ENCODE results near the gene PRKCZ.

The PRKCZ gene

GRCh38 chr1:2183937-2184334, 133.7 kb downstream of the PRKCZ start:
- no peak overlapping the region for H3K4me3 ChIP-seq (ENCODE audit: low read depth, low read length)

GRCh38 chr1:2184531-2184930, 134.3 kb downstream of the PRKCZ start:
- no peak overlapping the region for H2AFZ ChIP-seq (ENCODE audit: insufficient read depth, low read length, poor library complexity)
- H3K27me3 ChIP-seq (ENCODE audit: insufficient read depth, low read length) = no peaks in the 10 kb centered on the region
- no peak overlapping the region for H3K4me3 ChIP-seq (ENCODE audit: low read depth, low read length)
- peaks cover under 1% of the 10 kb centered on the region for H3K79me1 ChIP-seq (ENCODE audit: low read length)
- no CpG with 5 or more reads among the region's 18 CpGs for WGBS (ENCODE audit: extremely low coverage, insufficient coverage, insufficient read length)
- peaks cover 2 to 3% of the 10 kb centered on the region in 2 experiments for H3K4me1 ChIP-seq (ENCODE audit: control insufficient read depth in 1 of 2, insufficient read depth in 2 of 2, low read length in 2 of 2)
- no peak overlapping the region for H4K12ac ChIP-seq (ENCODE audit: low read depth, low read length)
- DNase-seq = no peak
- no peak overlapping the region for H2AK5ac ChIP-seq (ENCODE audit: low read length)
- H3K79me2 ChIP-seq (ENCODE audit: control insufficient read depth, insufficient read depth, low read length, poor library complexity) = no peaks in the 10 kb centered on the region
- H3K18ac ChIP-seq (ENCODE audit: low read length) = no peak overlapping the region
- no peak overlapping the region for H2BK5ac ChIP-seq (ENCODE audit: low read depth, low read length, poor library complexity)
- no peak overlapping the region for H3K14ac ChIP-seq (ENCODE audit: low read length)
- H4K91ac ChIP-seq (ENCODE audit: low read depth, low read length) = no peak overlapping the region
- H2BK12ac ChIP-seq (ENCODE audit: low read length) = no peak overlapping the region
- H4K8ac ChIP-seq (ENCODE audit: low read depth, low read length) = no peak overlapping the region
- H2BK120ac ChIP-seq (ENCODE audit: insufficient read depth, low read length, poor library complexity) = no peak overlapping the region
- H3K4me2 ChIP-seq (ENCODE audit: low read length) = no peak overlapping the region
- peaks cover 57 to 63% of the 10 kb centered on the region in 2 experiments for H3K36me3 ChIP-seq (ENCODE audit: control insufficient read depth in 1 of 2, insufficient read depth in 2 of 2, low read length in 2 of 2)
- no peak overlapping the region for H3K27ac ChIP-seq (ENCODE audit: low read depth, low read length)
- H3K4ac ChIP-seq (ENCODE audit: low read depth, low read length) = no peak overlapping the region
- no peak overlapping the region for H3K9ac ChIP-seq (ENCODE audit: low read length)
- peaks cover 6% of the 10 kb centered on the region for H3K9me3 ChIP-seq (ENCODE audit: insufficient read depth, low read depth, low read length)
- H3K23ac ChIP-seq (ENCODE audit: low read length) = no peak overlapping the region

More at GRCh38 chr1:2183937-2184334, 133.7 kb downstream of the PRKCZ start:
- Histone ChIP-seq H3K9me3 (ENCODE audit: insufficient read depth, low read depth, low read length) (peaks cover 6% of the 10 kb centered on the region), H2AK5ac (ENCODE audit: low read length) (no peak overlapping the region), H3K14ac (ENCODE audit: low read length) (no peak overlapping the region), H3K79me2 (ENCODE audit: control insufficient read depth, insufficient read depth, low read length, poor library complexity) (no peaks in the 10 kb centered on the region), H3K18ac (ENCODE audit: low read length) (no peak overlapping the region), H4K12ac (ENCODE audit: low read depth, low read length) (no peak overlapping the region), H3K4me2 (ENCODE audit: low read length) (no peak overlapping the region), H4K91ac (ENCODE audit: low read depth, low read length) (no peak overlapping the region), H4K8ac (ENCODE audit: low read depth, low read length) (no peak overlapping the region), H3K4ac (ENCODE audit: low read depth, low read length) (no peak overlapping the region), H3K27me3 (ENCODE audit: insufficient read depth, low read length) (no peaks in the 10 kb centered on the region), H3K23ac (ENCODE audit: low read length) (no peak overlapping the region), H2BK120ac (ENCODE audit: insufficient read depth, low read length, poor library complexity) (no peak overlapping the region), H2BK12ac (ENCODE audit: low read length) (no peak overlapping the region), H2AFZ (ENCODE audit: insufficient read depth, low read length, poor library complexity) (no peak overlapping the region), H3K4me1 (ENCODE audit: control insufficient read depth in 1 of 2, insufficient read depth in 2 of 2, low read length in 2 of 2) (peaks cover under 1 to 1% of the 10 kb centered on the region in 2 experiments), H2BK5ac (ENCODE audit: low read depth, low read length, poor library complexity) (no peak overlapping the region), H3K27ac (ENCODE audit: low read depth, low read length) (no peak overlapping the region), H3K36me3 (ENCODE audit: control insufficient read depth in 1 of 2, insufficient read depth in 2 of 2, low read length in 2 of 2) (peaks cover 63 to 69% of the 10 kb centered on the region in 2 experiments), H3K9ac (ENCODE audit: low read length) (no peak overlapping the region), H3K79me1 (ENCODE audit: low read length) (no peaks in the 10 kb centered on the region)
- WGBS (ENCODE audit: extremely low coverage, insufficient coverage, insufficient read length) = no CpG with 5 or more reads among the region's 15 CpGs
- no peak for DNase-seq

GRCh38 chr1:2184934-2185333, 134.7 kb downstream of the PRKCZ start:
- Histone ChIP-seq H4K12ac (ENCODE audit: low read depth, low read length) (no peak overlapping the region), H3K79me2 (ENCODE audit: control insufficient read depth, insufficient read depth, low read length, poor library complexity) (peaks cover 4% of the 10 kb centered on the region), H3K9me3 (ENCODE audit: insufficient read depth, low read depth, low read length) (peaks cover 5% of the 10 kb centered on the region), H3K23ac (ENCODE audit: low read length) (no peak overlapping the region), H2BK120ac (ENCODE audit: insufficient read depth, low read length, poor library complexity) (no peak overlapping the region), H4K91ac (ENCODE audit: low read depth, low read length) (no peak overlapping the region), H2BK5ac (ENCODE audit: low read depth, low read length, poor library complexity) (no peak overlapping the region), H2AK5ac (ENCODE audit: low read length) (no peak overlapping the region), H4K8ac (ENCODE audit: low read depth, low read length) (no peak overlapping the region), H3K4me2 (ENCODE audit: low read length) (no peak overlapping the region), H3K36me3 (ENCODE audit: control insufficient read depth in 1 of 2, insufficient read depth in 2 of 2, low read length in 2 of 2) (peaks cover 53 to 61% of the 10 kb centered on the region in 2 experiments), H2BK12ac (ENCODE audit: low read length) (no peak overlapping the region), H2AFZ (ENCODE audit: insufficient read depth, low read length, poor library complexity) (no peak overlapping the region), H3K4me1 (ENCODE audit: control insufficient read depth in 1 of 2, insufficient read depth in 2 of 2, low read length in 2 of 2) (peaks cover 4 to 6% of the 10 kb centered on the region in 2 experiments), H3K27me3 (ENCODE audit: insufficient read depth, low read length) (no peaks in the 10 kb centered on the region), H3K18ac (ENCODE audit: low read length) (no peak overlapping the region), H3K27ac (ENCODE audit: low read depth, low read length) (no peak overlapping the region), H3K14ac (ENCODE audit: low read length) (no peak overlapping the region), H3K79me1 (ENCODE audit: low read length) (peaks cover 4% of the 10 kb centered on the region), H3K4me3 (ENCODE audit: low read depth, low read length) (no peak overlapping the region), H3K9ac (ENCODE audit: low read length) (no peak overlapping the region), H3K4ac (ENCODE audit: low read depth, low read length) (no peak overlapping the region)
- no peak for DNase-seq
- WGBS (ENCODE audit: extremely low coverage, insufficient coverage, insufficient read length) = no CpG with 5 or more reads among the region's 33 CpGs

GRCh38 chr1:2185880-2186855, 136.0 kb downstream of the PRKCZ start:
- peaks cover 8% of the 10 kb centered on the region for H3K79me1 ChIP-seq (ENCODE audit: low read length)
- H3K36me3 ChIP-seq (ENCODE audit: control insufficient read depth in 1 of 2, insufficient read depth in 2 of 2, low read length in 2 of 2) = peaks cover 45 to 53% of the 10 kb centered on the region in 2 experiments
- no peak overlapping the region for H4K91ac ChIP-seq (ENCODE audit: low read depth, low read length)
- no peak overlapping the region for H3K4me3 ChIP-seq (ENCODE audit: low read depth, low read length)
- no peak overlapping the region for H3K4me2 ChIP-seq (ENCODE audit: low read length)
- no peak overlapping the region for H2BK12ac ChIP-seq (ENCODE audit: low read length)
- H3K23ac ChIP-seq (ENCODE audit: low read length) = no peak overlapping the region
- no peak overlapping the region for H2AK5ac ChIP-seq (ENCODE audit: low read length)
- no peak overlapping the region for H2AFZ ChIP-seq (ENCODE audit: insufficient read depth, low read length, poor library complexity)
- WGBS (ENCODE audit: extremely low coverage, insufficient coverage, insufficient read length) = no CpG with 5 or more reads among the region's 38 CpGs
- H3K9me3 ChIP-seq (ENCODE audit: insufficient read depth, low read depth, low read length) = peaks cover 3% of the 10 kb centered on the region
- no peak overlapping the region for H2BK120ac ChIP-seq (ENCODE audit: insufficient read depth, low read length, poor library complexity)
- no peak overlapping the region for H3K27ac ChIP-seq (ENCODE audit: low read depth, low read length)
- H4K8ac ChIP-seq (ENCODE audit: low read depth, low read length) = no peak overlapping the region
- H3K18ac ChIP-seq (ENCODE audit: low read length) = no peak overlapping the region
- H3K9ac ChIP-seq (ENCODE audit: low read length) = no peak overlapping the region
- peaks cover 12 to 14% of the 10 kb centered on the region in 2 experiments for H3K4me1 ChIP-seq (ENCODE audit: control insufficient read depth in 1 of 2, insufficient read depth in 2 of 2, low read length in 2 of 2)
- no peak overlapping the region for H2BK5ac ChIP-seq (ENCODE audit: low read depth, low read length, poor library complexity)
- DNase-seq = no peak
- H3K79me2 ChIP-seq (ENCODE audit: control insufficient read depth, insufficient read depth, low read length, poor library complexity) = peaks cover 5% of the 10 kb centered on the region
- no peaks in the 10 kb centered on the region for H3K27me3 ChIP-seq (ENCODE audit: insufficient read depth, low read length)
- no peak overlapping the region for H3K4ac ChIP-seq (ENCODE audit: low read depth, low read length)
- no peak overlapping the region for H3K14ac ChIP-seq (ENCODE audit: low read length)
- no peak overlapping the region for H4K12ac ChIP-seq (ENCODE audit: low read depth, low read length)
